GM13977 (cell line): ENCODE data around the gene RGS3.
"Not testable (repeated sequence)": the region's sequence is repeated elsewhere in the genome, so short reads cannot be mapped to it uniquely, and the experiment has no call there.

ENCODE experiments used
- DNase-seq: peaks from one replicate; pipeline ENCODE4 v3.0.0; 2012; ENCODE audit warnings: low spot score
- CTCF ChIP-seq: IDR thresholded peaks from 2 replicates; pipeline ENCODE4 v1.5.1; 2012; ENCODE audit warnings: mild to moderate bottlenecking, control low read depth; ENCODE audit not compliant: insufficient read depth; ENCODE audit errors: extremely low read depth, missing control alignments
- in situ Hi-C: fragments of 300-500 bp; cut with MboI; formaldehyde crosslinking; loops from one replicate; pipeline ENCODE4 v1.12.0; 2022; ENCODE audit warnings: low sequenced_read_pairs, low pct_unique_long_range_greater_than_20kb, mixed read lengths, inconsistent platforms; ENCODE audit not compliant: unreplicated experiment

The RGS3 gene

DNA sequence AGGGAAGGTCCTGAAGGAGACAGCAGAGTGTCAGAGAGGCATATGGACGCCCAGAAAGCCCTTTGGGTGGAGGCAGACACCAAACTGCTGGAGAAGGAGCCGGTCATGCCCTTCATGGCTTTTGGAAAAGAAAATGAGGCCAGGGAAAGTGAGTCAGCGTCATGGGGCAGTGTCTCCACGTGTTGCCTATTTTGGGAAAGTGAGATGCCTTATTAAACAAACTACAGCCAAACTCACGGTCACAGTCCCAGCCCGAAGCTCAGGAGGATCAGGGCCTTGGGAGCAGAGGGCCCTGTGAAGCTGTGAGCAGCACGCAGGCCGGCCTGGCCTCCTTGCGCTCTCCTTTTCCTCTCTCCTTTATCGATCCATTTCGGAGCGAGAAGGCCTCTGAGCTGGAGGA, 25.0 kb downstream of the RGS3 start:
- in situ Hi-C loops = no loop called here
- no peak for TF ChIP-seq CTCF
- DNase-seq = no peak

DNA sequence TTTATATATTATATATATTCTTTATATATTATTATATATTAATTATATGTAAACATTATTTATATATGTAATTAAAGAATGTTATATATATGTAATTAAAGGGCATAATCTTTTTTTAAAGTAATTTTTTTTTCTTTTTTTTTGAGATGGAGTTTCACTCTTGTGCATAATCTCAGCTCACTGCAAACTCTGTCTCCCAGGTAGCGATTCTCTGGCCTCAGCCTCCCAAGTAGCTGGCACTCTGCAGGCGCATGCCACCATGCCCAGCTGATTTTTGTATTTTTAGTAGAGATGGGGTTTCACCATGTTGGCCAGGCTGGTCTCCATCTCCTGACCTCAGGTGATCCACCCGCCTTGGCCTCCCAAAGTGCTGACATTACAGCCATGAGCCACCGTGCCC, 27.6 kb downstream of the RGS3 start:
- in situ Hi-C loops, DNase-seq: not testable (repeated sequence)

DNA sequence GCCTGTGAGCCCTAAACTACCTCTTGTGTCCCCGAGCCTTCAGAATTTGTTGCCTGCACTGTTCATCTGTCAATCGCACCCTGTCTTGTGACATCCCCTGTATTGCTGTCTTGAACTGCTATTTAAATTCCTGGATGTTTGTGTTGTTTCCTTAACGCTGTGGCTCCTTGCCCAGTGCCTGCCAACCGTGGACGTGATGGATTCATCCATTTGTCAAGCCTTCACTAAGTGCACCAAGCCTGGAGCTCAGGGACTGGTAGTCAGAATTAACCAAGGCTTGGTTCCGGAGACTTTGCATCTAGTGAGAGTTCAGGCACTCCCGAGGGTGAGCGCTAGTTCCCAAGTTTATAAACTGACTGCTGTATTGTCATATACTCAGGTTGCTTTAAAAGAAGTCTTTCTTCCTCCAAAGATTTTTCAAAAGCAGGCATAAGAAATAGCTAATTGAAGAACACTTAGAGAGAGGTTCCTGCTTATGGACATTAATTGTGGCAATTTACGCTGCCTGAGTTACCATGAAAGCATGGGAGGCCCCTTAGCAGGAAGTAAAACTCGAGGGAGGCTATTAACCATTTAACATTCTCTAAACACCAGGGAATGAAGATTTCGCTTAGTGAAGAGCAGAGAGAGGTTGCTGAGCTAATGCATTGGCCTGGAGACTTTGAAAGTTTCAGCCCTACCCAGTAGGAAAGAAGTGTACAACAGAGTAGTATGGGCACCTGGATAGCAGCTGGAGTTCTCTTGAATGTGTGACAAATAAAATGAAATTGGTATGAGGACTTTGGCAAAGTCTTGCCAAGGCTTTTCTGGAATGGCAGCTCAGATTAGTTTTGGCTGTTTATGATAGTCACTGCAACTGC, 29.0 kb downstream of the RGS3 start:
- no peak for TF ChIP-seq CTCF
- DNase-seq = no peak
- in situ Hi-C loops = no loop called here

GRCh38 chr9:113493203-113493520, 29.6 kb downstream of the RGS3 start:
- in situ Hi-C loops = no loop called here
- no peak for DNase-seq
- no peak for TF ChIP-seq CTCF

- in situ Hi-C loops = no loop called here
- no peak for TF ChIP-seq CTCF
- no peak for DNase-seq
These were observed 32.0 kb downstream of the RGS3 start for GRCh38 chr9:113495526-113495925.

DNA sequence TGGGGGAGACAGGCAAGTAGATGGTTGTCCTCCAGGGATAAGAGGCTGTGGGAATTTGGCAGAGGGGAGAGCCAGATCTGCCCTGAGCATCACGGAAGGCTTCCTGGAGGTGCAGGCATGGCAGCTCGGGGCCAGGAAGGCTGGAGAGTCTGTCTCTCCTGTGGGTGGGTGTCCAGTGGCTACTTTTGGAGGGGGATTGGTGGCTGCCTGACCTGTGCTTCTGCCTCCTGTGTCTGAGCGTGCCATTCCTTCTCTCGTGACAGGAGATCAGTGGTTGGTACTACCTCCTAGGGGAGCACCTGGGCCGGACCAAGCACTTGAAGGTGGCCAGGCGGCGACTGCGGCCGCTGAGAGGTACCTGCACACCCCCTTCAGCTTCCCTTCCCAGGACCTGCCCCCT, 33.5 kb downstream of the RGS3 start:
- no peak for TF ChIP-seq CTCF
- in situ Hi-C loops = no loop called here
- DNase-seq = no peak

DNA sequence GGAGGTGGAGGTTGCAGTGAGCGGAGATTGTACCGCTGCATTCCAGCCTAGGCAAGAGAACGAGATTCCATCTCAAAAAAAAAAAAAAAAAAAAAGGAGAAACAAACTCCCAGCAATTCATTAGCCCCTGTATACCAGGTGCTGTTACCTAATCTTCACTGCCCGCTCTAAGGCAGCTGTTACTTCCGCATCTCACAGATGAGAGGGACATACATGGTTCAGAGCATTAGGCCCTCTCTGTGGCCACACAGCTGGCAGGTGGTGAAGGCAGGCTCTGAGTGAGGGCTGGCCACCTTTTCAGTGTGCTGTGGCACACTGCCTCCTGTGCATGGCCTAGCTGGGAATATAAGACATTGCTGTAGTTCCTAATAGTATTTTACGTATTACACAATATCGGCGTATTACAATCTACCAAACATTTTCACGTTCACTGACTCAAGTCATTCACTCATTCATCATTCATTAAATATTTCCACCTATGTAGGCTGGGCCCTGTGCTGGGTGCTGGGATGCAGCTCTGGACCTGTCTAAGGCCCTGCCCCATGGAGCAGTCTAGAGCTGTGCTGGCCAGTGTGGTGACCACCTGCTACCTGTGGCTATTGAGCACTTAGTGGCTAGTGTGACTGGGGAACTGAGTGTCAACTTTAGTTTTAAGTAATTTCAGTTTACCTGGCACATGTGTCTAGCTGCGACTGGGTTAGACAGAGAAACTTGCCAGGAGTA, 35.8 kb downstream of the RGS3 start:
- no peak for TF ChIP-seq CTCF
- DNase-seq = no peak

More for the DNA sequence above, 35.8 kb downstream of the RGS3 start:
- in situ Hi-C loops = no loop called here
